Heart right ventricle (tissue), 16 donors: ENCODE measurements around the gene PLA2G2F. TPM values are rescaled to one million over a fixed set of nuclear protein-coding genes. Genes with fewer than 3 reads are reported as not detected.
A peak's percentile ranks its signal among the peaks of the same experiment; 100 is the strongest.

Experiments
- ATAC-seq, 8 donors: fragments of 200-7000 bp; cut with Tn5 transposase; one replicate each; pipeline ENCODE4 v1.9.1; 2020; ENCODE audit warnings: mild to moderate bottlenecking in 8 of 8, moderate library complexity in 8 of 8, moderate number of reproducible peaks in 1 of 8
- DNase-seq, 2 donors: peaks; one replicate each; pipeline ENCODE4 v3.0.0-alpha.2; 2020
- H3K27ac ChIP-seq, 10 donors: fragments of 200-600 bp; sonication (generic) in 2 of 10; one replicate each; pipeline versions ENCODE4 v1.5.0 to v1.8.0; 2020 to 2022; ENCODE audit warnings: mild to moderate bottlenecking in 3 of 10
- H3K27me3 ChIP-seq, 7 donors: fragments of 200-600 bp; one replicate each; pipeline ENCODE4 v1.8.0; 2021 to 2022; ENCODE audit warnings: mild to moderate bottlenecking in 2 of 7
- H3K36me3 ChIP-seq, 9 donors: fragments of 200-600 bp; sonication (generic) in 1 of 9; one replicate each; pipeline versions ENCODE4 v1.5.0 to v1.8.0; 2020 to 2022; ENCODE audit warnings: mild to moderate bottlenecking in 2 of 9
- H3K4me1 ChIP-seq, 9 donors: fragments of 200-600 bp; sonication (generic) in 1 of 9; one replicate each; pipeline versions ENCODE4 v1.5.0 to v1.8.0; 2020 to 2022; ENCODE audit warnings: mild to moderate bottlenecking in 4 of 9
- H3K4me3 ChIP-seq, 10 donors: fragments of 200-600 bp; sonication (generic) in 2 of 10; one replicate each; pipeline versions ENCODE4 v1.5.0 to v1.8.0; 2020 to 2022; ENCODE audit warnings: mild to moderate bottlenecking in 7 of 10, moderate library complexity in 2 of 10
- H3K9me3 ChIP-seq, 11 donors: fragments of 200-600 bp in 10 of 11; sonication (generic) in 2 of 11; one replicate each; pipeline versions ENCODE4 v1.5.0 to v1.8.0; 2013 to 2022; ENCODE audit warnings: mild to moderate bottlenecking in 2 of 11, control low read depth in 1 of 11, moderate library complexity in 1 of 11
- CTCF ChIP-seq, 9 donors: fragments of 200-600 bp; sonication (generic) in 2 of 9; IDR thresholded peaks; one replicate each; pipeline versions ENCODE4 v1.5.0 to v1.8.0; 2021 to 2022; ENCODE audit warnings: antibody characterized with exemption in 9 of 9, mild to moderate bottlenecking in 5 of 9, moderate library complexity in 1 of 9
- WGBS, 2 donors: extraction: QIAGEN DNeasy Blood & Tissue Kit; methylation state at CpG; one replicate each; pipeline ENCODE4 v1.1.7; 2013; ENCODE audit warnings: inconsistent platforms in 1 of 2; 5-methylcytosine and 5-hydroxymethylcytosine counted together
- intact Hi-C, 10 donors: fragments of 100-400 bp; cut with DNase I; formaldehyde crosslinking; loops; one replicate each; pipeline versions ENCODE4 v1.11.1 to v1.14.2; 2022
- polyA plus RNA-seq, 2 donors: library from polyadenylated mRNA; stranded (reverse); fragments of 200-250 nt; gene quantifications; one replicate each; pipeline ENCODE4 v1.2.3, GENCODE V29; 2013
- total RNA-seq, 10 donors: library from RNA; stranded (reverse); fragmentation: NEBNext Ultra II Directional in 3 of 10; extraction: Animal tissue kit (Norgen Biotek cat#: 25700) in 3 of 10; gene quantifications; one replicate each; pipeline versions ENCODE4 v1.2.1 to v1.2.4, GENCODE V29; 2021 to 2023
- donor health status: Arrhythmogenic right ventricular cardiomyopathy.
- donor health status: ischemic (EF 13 %, LVEDD 7.1; RV severe dilation, severe dysfunction).
- donor health status: healthy with polysubstance abuse.
- donor health status: DM: no; HTN: yes; CAD: no.
- donor health status: DM: no; HTN: no; CAD: no.
- donor health status: ischemic (EF 25% LVEDD 6.9; RV normal size, moderate dysfunction).
- donor health status: ischemic (EF 25% LVEDD 5.7; RV mildly dilated, moderate dysfunction).
- donor health status: healthy.
- donor health status: DM: yes; HTN: yes; CAD: no.
- donor health status: Ischemic cardiomyopathy.
- donor health status: ischemic (EF 35%, LVEDD 5.7; RV mildly dilated, moderate dysfunction).
- donor health status: nonischemic (EF 11% LVEDD 7.7; RV severe dilation, severe dysfunction).
- donor health status: DM: yes; HTN: yes; CAD: no.
- donor health status: PGD.
- donor health status: ischemic (EF 29% LVEDD 5.4; RV normal size, mild dysfunction).
- donor health status: nonischemic (EF 23%, LVEDD 6.1; RV moderate dilation, normal function).

Gene PLA2G2F
- total and polyA plus RNA-seq, 12 donors: not detected

DNA sequence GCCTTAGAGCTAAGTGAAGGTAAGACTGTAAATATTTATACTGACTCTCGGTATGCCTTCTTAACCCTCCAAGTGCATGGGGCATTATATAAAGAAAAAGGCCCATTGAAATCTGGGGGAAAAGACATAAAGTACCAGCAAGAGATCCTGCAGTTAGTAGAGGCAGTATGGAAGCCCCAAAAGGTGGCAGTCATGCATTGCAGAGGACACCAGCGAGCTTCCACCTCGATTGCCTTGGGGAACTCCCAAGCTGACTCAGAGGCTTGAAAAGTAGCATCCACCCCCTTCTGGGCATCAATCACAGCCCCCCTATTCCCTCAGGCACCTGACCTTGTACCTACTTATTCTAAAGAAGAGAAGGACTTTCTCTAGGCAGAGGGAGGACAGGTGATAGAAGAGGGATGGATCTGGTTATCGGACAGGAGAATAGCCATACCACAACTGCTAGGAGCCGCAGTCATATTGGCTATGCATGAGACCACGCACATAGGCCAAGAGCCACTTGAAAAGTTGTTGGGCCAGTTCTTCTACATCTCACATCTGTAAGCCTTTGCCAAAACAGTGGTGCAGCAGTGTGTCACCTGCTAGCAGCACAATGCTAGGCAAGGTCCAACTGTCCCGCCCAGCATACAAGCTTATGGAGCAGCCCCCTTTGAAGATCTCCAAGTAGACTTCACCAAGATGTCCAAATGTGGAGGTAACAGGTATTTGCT is 19.4 kb downstream of the PLA2G2F start:
- peaks cover 0 to 11% (median 0%) of the 10 kb centered on the region in 9 donors for H3K4me1 ChIP-seq
- DNase-seq (no peak), ATAC-seq (no peak)
- H3K27ac ChIP-seq: no peak overlapping the region
- H3K36me3 ChIP-seq: no peaks in the 10 kb centered on the region
- H3K4me3 ChIP-seq: no peak overlapping the region
- H3K9me3 ChIP-seq: peaks cover 0 to 54% (median 18%) of the 10 kb centered on the region in 11 donors
- intact Hi-C loops: loop anchor here in 1 of 10 donors (5.0 kb wide), 1 partner anchor 334 kb away; no protein-coding TSS in a partner anchor
- no peaks in the 10 kb centered on the region for H3K27me3 ChIP-seq
- 84 to 91% methylated on average over 7 of the region's 7 CpGs for WGBS, 2 donors
- TF ChIP-seq CTCF (IDR thresholded peaks at IDR 0.05): no peak

- Histone ChIP-seq H3K27ac (no peak overlapping the region), H3K4me1 (peaks cover 0 to 11% (median 5%) of the 10 kb centered on the region in 9 donors), H3K27me3 (no peaks in the 10 kb centered on the region), H3K36me3 (no peaks in the 10 kb centered on the region), H3K9me3 (peaks cover 0 to 54% (median 18%) of the 10 kb centered on the region in 11 donors), H3K4me3 (no peak overlapping the region)
- ATAC-seq (no peak), DNase-seq (no peak)
- TF ChIP-seq CTCF (IDR thresholded peaks at IDR 0.05): no peak
- WGBS, 2 donors: 86 to 87% methylated on average over 1 of the region's 1 CpG
- intact Hi-C loops: no loop called here
These were observed 20.9 kb downstream of the PLA2G2F start for GRCh38 chr1:20160034-20160433.

GRCh38 chr1:20164694-20165202 is 25.6 kb downstream of the PLA2G2F start:
- TF ChIP-seq CTCF (IDR thresholded peaks at IDR 0.05): peak in 4 of 9 donors; percentile 27 to 36 (median 30)
- H3K4me1 ChIP-seq: peaks cover 0 to 13% (median 6%) of the 10 kb centered on the region in 9 donors
- 18 to 31% methylated on average over 15 of the region's 15 CpGs for WGBS, 2 donors
- peaks cover 0 to 21% (median 10%) of the 10 kb centered on the region in 7 donors for H3K27me3 ChIP-seq
- peak overlapping the region in 4 of 10 donors; percentile 3 to 67 (median 32) for H3K27ac ChIP-seq
- DNase-seq: peak; percentile 43 to 45
- no peaks in the 10 kb centered on the region for H3K36me3 ChIP-seq
- no peak overlapping the region for H3K4me3 ChIP-seq
- intact Hi-C loops: no loop called here
- ATAC-seq: peak; percentile 43 to 78 (median 68)
- H3K9me3 ChIP-seq: peaks cover 0 to 33% (median 14%) of the 10 kb centered on the region in 11 donors

DNA sequence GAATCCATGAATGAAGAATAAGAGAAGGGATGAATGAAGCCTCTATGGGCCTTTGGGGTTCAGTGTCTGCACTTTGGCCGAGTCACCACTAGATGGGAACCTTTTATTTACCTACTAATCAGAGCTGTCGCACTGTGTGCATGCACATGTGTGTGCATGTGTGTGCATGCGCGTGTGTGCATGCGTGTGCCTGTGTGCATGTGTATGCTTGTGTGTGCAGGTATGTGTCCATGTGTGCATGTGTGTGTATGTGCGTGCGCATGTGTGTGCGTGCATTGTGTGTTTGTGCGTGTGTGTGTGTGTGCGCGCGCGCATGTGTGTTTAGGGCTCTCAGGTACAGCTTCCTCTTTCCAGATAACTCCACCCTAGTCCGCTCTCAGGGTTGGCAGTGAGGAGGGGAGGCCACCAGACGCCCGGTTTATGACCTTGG is 26.4 kb downstream of the PLA2G2F start:
- intact Hi-C loops: no loop called here

More for the DNA sequence above, 26.4 kb downstream of the PLA2G2F start:
- ATAC-seq (peak in 1 of 8 donors; percentile 18), DNase-seq (no peak)
- Histone ChIP-seq H3K9me3 (peaks cover 0 to 26% (median 6%) of the 10 kb centered on the region in 11 donors), H3K36me3 (no peaks in the 10 kb centered on the region), H3K4me3 (no peak overlapping the region), H3K27me3 (peaks cover 0 to 25% (median 10%) of the 10 kb centered on the region in 7 donors), H3K4me1 (peaks cover 0 to 13% (median 6%) of the 10 kb centered on the region in 9 donors), H3K27ac (peak overlapping the region in 2 of 10 donors; percentile 35 to 67)
- peak in 5 of 9 donors; percentile 18 to 44 (median 28) for TF ChIP-seq CTCF (IDR thresholded peaks at IDR 0.05)
- WGBS, 2 donors: 90 to 92% methylated on average over 16 of the region's 16 CpGs
